Glutamatergic neuron (in vitro differentiated cells): ENCODE data around the gene STARD9. TPM values are rescaled to one million over a fixed set of nuclear protein-coding genes. Genes with fewer than 3 reads are reported as not detected.

Source experiments
- DNase-seq: peaks from one replicate; pipeline ENCODE4 v3.0.0; 2022
- H3K27ac Mint-ChIP-seq: one replicate; pipeline ENCODE4 v1.8.0; 2020; ENCODE audit warnings: mild to moderate bottlenecking, mixed read lengths, inconsistent platforms; ENCODE audit not compliant: unreplicated experiment
- H3K27me3 Mint-ChIP-seq: one replicate; pipeline ENCODE4 v1.8.0; 2020; ENCODE audit warnings: mild to moderate bottlenecking, moderate library complexity, mixed read lengths, inconsistent platforms; ENCODE audit not compliant: unreplicated experiment
- H3K36me3 Mint-ChIP-seq: one replicate; pipeline ENCODE4 v1.8.0; 2020; ENCODE audit warnings: mild to moderate bottlenecking, mixed read lengths, inconsistent platforms; ENCODE audit not compliant: unreplicated experiment
- H3K4me1 Mint-ChIP-seq: one replicate; pipeline ENCODE4 v1.8.0; 2020; ENCODE audit warnings: mild to moderate bottlenecking, low read depth, mixed read lengths, inconsistent platforms; ENCODE audit not compliant: unreplicated experiment
- H3K4me3 Mint-ChIP-seq: one replicate; pipeline ENCODE4 v1.8.0; 2020; ENCODE audit warnings: mild to moderate bottlenecking, mixed read lengths, inconsistent platforms; ENCODE audit not compliant: unreplicated experiment
- H3K9me3 Mint-ChIP-seq: one replicate; pipeline ENCODE4 v1.8.0; 2020; ENCODE audit warnings: mild to moderate bottlenecking, moderate library complexity, mixed read lengths, inconsistent platforms; ENCODE audit not compliant: unreplicated experiment
- total RNA-seq: library from RNA; stranded (reverse); fragmentation: NEBNext Ultra II Directional; extraction: Animal tissue kit (Norgen Biotek cat#: 25700); gene quantifications from one replicate; pipeline ENCODE4 v1.2.1, GENCODE V29; 2021; ENCODE audit not compliant: unreplicated experiment
- TF ChIP-seq, protein P1 (sequence below): fragments of 200-600 bp; sonication (generic); IDR thresholded peaks from one replicate; pipeline ENCODE4 v1.5.0; 2021; ENCODE audit not compliant: partially characterized antibody, unreplicated experiment

STARD9 gene
- total RNA-seq, 1 donor from 2014 or later: 45.1 TPM

GRCh38 chr15:42640109-42640508 lies 64.7 kb downstream of the STARD9 start:
- no peaks in the 10 kb centered on the region for H3K36me3 Mint-ChIP-seq
- no peak for DNase-seq
- H3K4me3 Mint-ChIP-seq: no peak overlapping the region
- no peaks in the 10 kb centered on the region for H3K4me1 Mint-ChIP-seq
- TF ChIP-seq, protein P1, sequence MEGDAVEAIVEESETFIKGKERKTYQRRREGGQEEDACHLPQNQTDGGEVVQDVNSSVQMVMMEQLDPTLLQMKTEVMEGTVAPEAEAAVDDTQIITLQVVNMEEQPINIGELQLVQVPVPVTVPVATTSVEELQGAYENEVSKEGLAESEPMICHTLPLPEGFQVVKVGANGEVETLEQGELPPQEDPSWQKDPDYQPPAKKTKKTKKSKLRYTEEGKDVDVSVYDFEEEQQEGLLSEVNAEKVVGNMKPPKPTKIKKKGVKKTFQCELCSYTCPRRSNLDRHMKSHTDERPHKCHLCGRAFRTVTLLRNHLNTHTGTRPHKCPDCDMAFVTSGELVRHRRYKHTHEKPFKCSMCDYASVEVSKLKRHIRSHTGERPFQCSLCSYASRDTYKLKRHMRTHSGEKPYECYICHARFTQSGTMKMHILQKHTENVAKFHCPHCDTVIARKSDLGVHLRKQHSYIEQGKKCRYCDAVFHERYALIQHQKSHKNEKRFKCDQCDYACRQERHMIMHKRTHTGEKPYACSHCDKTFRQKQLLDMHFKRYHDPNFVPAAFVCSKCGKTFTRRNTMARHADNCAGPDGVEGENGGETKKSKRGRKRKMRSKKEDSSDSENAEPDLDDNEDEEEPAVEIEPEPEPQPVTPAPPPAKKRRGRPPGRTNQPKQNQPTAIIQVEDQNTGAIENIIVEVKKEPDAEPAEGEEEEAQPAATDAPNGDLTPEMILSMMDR: no peak
- H3K27me3 Mint-ChIP-seq: no peaks in the 10 kb centered on the region
- H3K27ac Mint-ChIP-seq: no peak overlapping the region
- no peaks in the 10 kb centered on the region for H3K9me3 Mint-ChIP-seq

- Mint-ChIP-seq H3K27ac (no peak overlapping the region), H3K9me3 (no peaks in the 10 kb centered on the region), H3K4me3 (no peak overlapping the region), H3K36me3 (no peaks in the 10 kb centered on the region), H3K27me3 (no peaks in the 10 kb centered on the region), H3K4me1 (no peaks in the 10 kb centered on the region)
- DNase-seq: peak; percentile 62
- TF ChIP-seq, protein P1: peak; percentile 47
Observed at GRCh38 chr15:42650208-42651066, 75.0 kb downstream of the STARD9 start.

GRCh38 chr15:42665827-42666226 lies 90.4 kb downstream of the STARD9 start:
- Mint-ChIP-seq H3K4me1 (no peaks in the 10 kb centered on the region), H3K9me3 (no peaks in the 10 kb centered on the region), H3K4me3 (no peak overlapping the region), H3K27ac (no peak overlapping the region), H3K27me3 (peaks cover 1% of the 10 kb centered on the region), H3K36me3 (peaks cover 11% of the 10 kb centered on the region)
- TF ChIP-seq, protein P1: no peak
- no peak for DNase-seq

- Mint-ChIP-seq H3K27ac (no peak overlapping the region), H3K9me3 (no peaks in the 10 kb centered on the region), H3K27me3 (peaks cover 1% of the 10 kb centered on the region), H3K36me3 (peaks cover 11% of the 10 kb centered on the region), H3K4me3 (no peak overlapping the region), H3K4me1 (no peaks in the 10 kb centered on the region)
- DNase-seq: no peak
- TF ChIP-seq, protein P1: no peak
Observed at GRCh38 chr15:42667855-42668254, 92.4 kb downstream of the STARD9 start.

DNA sequence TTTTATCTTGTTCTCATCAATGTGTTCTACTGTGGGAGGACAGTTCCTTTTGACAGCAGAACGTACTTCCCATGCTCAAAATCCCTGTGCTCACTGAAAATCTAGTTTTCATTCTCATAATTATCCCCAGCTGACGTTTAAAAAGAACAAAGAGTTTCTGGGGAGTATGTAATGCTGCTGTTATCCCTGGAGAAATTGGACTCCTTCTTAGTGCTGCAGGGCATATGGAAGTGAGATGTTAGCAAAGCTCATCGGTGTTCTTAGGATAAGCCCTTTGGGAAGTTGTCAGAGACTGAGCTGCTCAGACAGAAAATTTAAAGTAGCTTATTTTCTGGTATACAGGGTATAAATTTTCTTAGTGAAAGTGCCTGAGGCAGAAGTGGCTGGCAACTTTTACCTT lies 95.0 kb downstream of the STARD9 start:
- no peaks in the 10 kb centered on the region for H3K9me3 Mint-ChIP-seq
- H3K36me3 Mint-ChIP-seq: peaks cover 9% of the 10 kb centered on the region
- no peak overlapping the region for H3K27ac Mint-ChIP-seq
- no peaks in the 10 kb centered on the region for H3K4me1 Mint-ChIP-seq
- DNase-seq: no peak
- no peak overlapping the region for H3K4me3 Mint-ChIP-seq
- TF ChIP-seq, protein P1: no peak
- no peaks in the 10 kb centered on the region for H3K27me3 Mint-ChIP-seq
